Progenitor cell of endocrine pancreas (in vitro differentiated cells): ENCODE measurements around the gene CAPN13. TPM values are rescaled to one million over a fixed set of nuclear protein-coding genes. Genes with fewer than 3 reads are reported as not detected.

Experiments used
- DNase-seq: peaks from one replicate; pipeline ENCODE4 v3.0.0; 2021; ENCODE audit warnings: low spot score; ENCODE audit not compliant: unreplicated experiment
- H3K27ac Mint-ChIP-seq: 2 replicates; pipeline ENCODE4 v1.8.0; 2021; ENCODE audit warnings: mild to moderate bottlenecking, moderate library complexity, mixed read lengths
- H3K27me3 Mint-ChIP-seq: 2 replicates; pipeline ENCODE4 v1.8.0; 2021; ENCODE audit warnings: mixed read lengths
- H3K36me3 Mint-ChIP-seq: 2 replicates; pipeline ENCODE4 v1.8.0; 2022; ENCODE audit warnings: mixed read lengths; ENCODE audit not compliant: insufficient read depth
- H3K4me1 Mint-ChIP-seq: 2 replicates; pipeline ENCODE4 v1.8.0; 2021; ENCODE audit warnings: low read depth, mixed read lengths
- H3K4me3 Mint-ChIP-seq: 2 replicates; pipeline ENCODE4 v1.8.0; 2021; ENCODE audit warnings: low read depth, mild to moderate bottlenecking, moderate library complexity, mixed read lengths
- H3K9me3 Mint-ChIP-seq: 2 replicates; pipeline ENCODE4 v1.8.0; 2021; ENCODE audit warnings: low read depth, mixed read lengths
- total RNA-seq: library from RNA; stranded (reverse); gene quantifications from 2 replicates; pipeline ENCODE4 v1.2.1, GENCODE V29; 2021
- TF ChIP-seq, protein P1 (sequence below): fragments of 200-600 bp; sonication (generic); IDR thresholded peaks from one replicate; pipeline ENCODE4 v1.5.0; 2021; ENCODE audit warnings: antibody characterized with exemption, mild to moderate bottlenecking; ENCODE audit not compliant: unreplicated experiment

CAPN13 gene
- total RNA-seq, 1 donor from 2014 or later: 19.0 TPM

DNA sequence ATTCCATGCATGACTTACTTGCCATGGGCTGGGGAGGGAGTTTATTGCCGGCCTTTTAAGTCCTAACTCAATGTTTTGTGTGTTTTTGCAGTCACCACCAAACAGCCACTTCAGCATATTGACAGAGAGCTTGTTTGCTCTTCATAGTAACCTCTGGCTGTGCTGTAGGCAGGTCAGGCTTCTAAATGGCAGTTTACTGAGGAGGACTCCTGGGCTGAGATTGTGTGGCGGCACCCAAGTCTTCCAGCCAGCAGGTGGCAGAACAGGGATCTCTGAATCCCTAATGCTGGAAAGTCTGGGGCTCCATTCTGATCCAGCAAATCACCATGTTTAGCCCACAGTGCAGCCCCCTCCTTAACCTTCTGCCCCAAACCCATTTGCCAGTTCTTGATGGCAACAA lies 121.2 kb downstream of the CAPN13 start:
- H3K4me3 Mint-ChIP-seq: no peak overlapping the region
- TF ChIP-seq, protein P1, sequence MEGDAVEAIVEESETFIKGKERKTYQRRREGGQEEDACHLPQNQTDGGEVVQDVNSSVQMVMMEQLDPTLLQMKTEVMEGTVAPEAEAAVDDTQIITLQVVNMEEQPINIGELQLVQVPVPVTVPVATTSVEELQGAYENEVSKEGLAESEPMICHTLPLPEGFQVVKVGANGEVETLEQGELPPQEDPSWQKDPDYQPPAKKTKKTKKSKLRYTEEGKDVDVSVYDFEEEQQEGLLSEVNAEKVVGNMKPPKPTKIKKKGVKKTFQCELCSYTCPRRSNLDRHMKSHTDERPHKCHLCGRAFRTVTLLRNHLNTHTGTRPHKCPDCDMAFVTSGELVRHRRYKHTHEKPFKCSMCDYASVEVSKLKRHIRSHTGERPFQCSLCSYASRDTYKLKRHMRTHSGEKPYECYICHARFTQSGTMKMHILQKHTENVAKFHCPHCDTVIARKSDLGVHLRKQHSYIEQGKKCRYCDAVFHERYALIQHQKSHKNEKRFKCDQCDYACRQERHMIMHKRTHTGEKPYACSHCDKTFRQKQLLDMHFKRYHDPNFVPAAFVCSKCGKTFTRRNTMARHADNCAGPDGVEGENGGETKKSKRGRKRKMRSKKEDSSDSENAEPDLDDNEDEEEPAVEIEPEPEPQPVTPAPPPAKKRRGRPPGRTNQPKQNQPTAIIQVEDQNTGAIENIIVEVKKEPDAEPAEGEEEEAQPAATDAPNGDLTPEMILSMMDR: peak; percentile 60
- H3K9me3 Mint-ChIP-seq: no peaks in the 10 kb centered on the region
- no peaks in the 10 kb centered on the region for H3K36me3 Mint-ChIP-seq
- peaks cover 12% of the 10 kb centered on the region for H3K4me1 Mint-ChIP-seq
- H3K27me3 Mint-ChIP-seq: peaks cover 3% of the 10 kb centered on the region
- DNase-seq: no peak
- H3K27ac Mint-ChIP-seq: no peak overlapping the region

DNA sequence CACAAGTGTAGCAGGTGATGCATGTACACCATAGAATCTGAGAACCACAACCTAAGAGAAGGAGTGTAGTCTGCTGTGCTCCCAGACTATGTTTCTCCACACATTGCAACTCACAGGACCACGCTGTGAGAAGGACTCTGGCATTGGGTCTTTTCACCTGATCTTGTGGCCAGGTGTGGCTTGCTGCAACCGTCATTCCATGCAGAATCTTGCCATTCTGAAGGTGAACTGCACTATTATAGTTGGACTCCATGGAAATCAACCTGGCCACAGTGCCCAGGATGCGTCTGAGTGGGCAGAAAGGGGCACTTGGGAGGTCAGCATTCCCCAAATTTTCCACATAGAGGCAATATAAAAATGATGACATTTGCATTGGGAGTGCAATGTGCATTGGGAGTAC lies 122.2 kb downstream of the CAPN13 start:
- H3K36me3 Mint-ChIP-seq: no peaks in the 10 kb centered on the region
- H3K4me3 Mint-ChIP-seq: no peak overlapping the region
- H3K4me1 Mint-ChIP-seq: peaks cover 12% of the 10 kb centered on the region
- no peak overlapping the region for H3K27ac Mint-ChIP-seq
- TF ChIP-seq, protein P1: no peak
- peaks cover 8% of the 10 kb centered on the region for H3K27me3 Mint-ChIP-seq
- DNase-seq: no peak
- no peaks in the 10 kb centered on the region for H3K9me3 Mint-ChIP-seq

DNA sequence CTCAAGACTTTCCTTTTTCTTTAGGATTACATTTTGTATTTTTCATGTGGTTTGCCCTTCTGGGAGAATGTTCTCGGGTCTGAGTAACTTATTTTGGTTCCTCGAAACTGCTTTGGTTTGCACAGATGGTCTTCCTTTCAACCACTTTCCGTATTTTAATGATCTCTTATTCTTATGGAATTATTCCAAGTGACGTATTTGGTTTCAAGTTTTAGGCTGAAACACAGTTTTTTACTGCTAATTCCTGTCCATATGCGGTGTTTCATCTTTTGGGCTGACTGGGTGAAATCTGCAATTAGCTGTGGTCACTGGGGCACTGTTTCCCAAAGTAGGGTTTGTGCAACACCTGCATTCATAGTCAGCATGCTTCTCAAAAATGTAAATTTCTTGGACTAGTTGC lies 122.7 kb downstream of the CAPN13 start:
- peaks cover 8% of the 10 kb centered on the region for H3K27me3 Mint-ChIP-seq
- no peaks in the 10 kb centered on the region for H3K9me3 Mint-ChIP-seq
- H3K27ac Mint-ChIP-seq: no peak overlapping the region
- no peak for DNase-seq
- H3K36me3 Mint-ChIP-seq: no peaks in the 10 kb centered on the region
- TF ChIP-seq, protein P1: no peak
- H3K4me1 Mint-ChIP-seq: peaks cover 12% of the 10 kb centered on the region
- no peak overlapping the region for H3K4me3 Mint-ChIP-seq

DNA sequence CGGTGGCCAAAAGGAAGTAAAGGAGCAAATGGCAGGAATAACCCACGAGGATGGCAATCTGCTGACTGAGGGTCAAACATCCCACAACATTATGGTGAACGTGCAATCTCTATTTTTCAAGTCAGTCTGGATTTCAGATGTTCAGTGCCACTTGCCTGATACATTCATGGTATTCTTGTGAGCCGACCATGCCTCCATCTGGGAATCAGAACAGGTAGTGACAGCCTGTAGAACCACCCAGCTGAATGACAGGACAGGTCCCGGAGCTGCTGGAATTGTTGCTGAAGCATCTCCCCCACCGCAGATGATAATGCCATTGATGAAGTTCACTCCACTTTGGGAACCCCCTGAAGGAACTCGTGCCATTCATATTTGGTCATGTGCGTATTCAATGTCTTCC lies 123.2 kb downstream of the CAPN13 start:
- no peak for DNase-seq
- Mint-ChIP-seq H3K4me3 (no peak overlapping the region), H3K9me3 (no peaks in the 10 kb centered on the region), H3K27me3 (peaks cover 8% of the 10 kb centered on the region), H3K36me3 (no peaks in the 10 kb centered on the region), H3K27ac (no peak overlapping the region), H3K4me1 (peaks cover 12% of the 10 kb centered on the region)
- TF ChIP-seq, protein P1: no peak

DNA sequence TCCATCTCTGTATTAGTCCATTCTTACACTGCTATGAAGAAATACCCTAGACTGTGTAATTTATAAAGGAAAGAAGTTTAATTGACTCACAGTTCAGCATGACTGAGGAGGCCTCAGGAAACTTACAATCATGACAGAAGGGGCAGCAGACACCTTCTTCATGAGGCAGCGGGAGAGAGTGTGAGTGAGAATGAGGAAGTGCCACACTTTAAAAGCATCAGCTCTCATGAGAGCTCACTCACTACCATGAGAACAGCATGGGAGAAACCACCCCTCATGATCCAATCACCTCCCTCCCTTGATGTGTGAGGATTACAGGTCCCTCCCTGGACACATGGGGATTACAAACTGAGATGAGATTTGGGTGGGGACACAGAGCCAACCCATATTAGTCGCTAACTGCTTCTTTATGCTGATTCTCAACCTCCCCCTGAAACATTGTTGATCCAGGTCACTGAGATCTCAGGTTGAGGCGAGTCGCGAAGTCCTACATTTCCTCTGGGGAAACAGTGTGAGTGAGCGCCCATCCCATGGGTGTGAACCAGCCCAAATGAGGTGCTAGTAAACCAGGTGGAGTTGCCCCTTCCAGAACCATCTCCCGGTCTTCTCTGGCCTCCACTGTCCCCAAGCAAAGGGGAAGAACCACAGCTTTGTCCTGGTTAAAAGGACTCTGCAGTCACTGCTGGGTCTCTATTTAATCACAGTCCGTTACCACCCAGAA lies 123.8 kb downstream of the CAPN13 start:
- H3K36me3 Mint-ChIP-seq: no peaks in the 10 kb centered on the region
- H3K4me1 Mint-ChIP-seq: peaks cover 8% of the 10 kb centered on the region
- no peak overlapping the region for H3K27ac Mint-ChIP-seq
- DNase-seq: no peak
- TF ChIP-seq, protein P1: no peak
- no peaks in the 10 kb centered on the region for H3K9me3 Mint-ChIP-seq
- no peak overlapping the region for H3K4me3 Mint-ChIP-seq
- peaks cover 8% of the 10 kb centered on the region for H3K27me3 Mint-ChIP-seq
